ENCODE measurements around the gene AEBP2.
A peak's percentile ranks its signal among the peaks of the same experiment; 100 is the strongest.
"Not testable (repeated sequence)": the region's sequence is repeated elsewhere in the genome, so short reads cannot be mapped to it uniquely, and the experiment has no call there.

Gene AEBP2

GRCh38 chr12:19439059-19440018, at the start of gene AEBP2:
TSS of gene AEBP2 (plus strand) at chr12:19439492. CDS start at chr12:19439700, 208 bp downstream.
- peak; percentile 61 for DNase-seq (ENCODE audit: low read depth)

GRCh38 chr12:19390051-19390598, 49.2 kb upstream of the AEBP2 start:
- no peak for DNase-seq (ENCODE audit: low read depth)

DNA sequence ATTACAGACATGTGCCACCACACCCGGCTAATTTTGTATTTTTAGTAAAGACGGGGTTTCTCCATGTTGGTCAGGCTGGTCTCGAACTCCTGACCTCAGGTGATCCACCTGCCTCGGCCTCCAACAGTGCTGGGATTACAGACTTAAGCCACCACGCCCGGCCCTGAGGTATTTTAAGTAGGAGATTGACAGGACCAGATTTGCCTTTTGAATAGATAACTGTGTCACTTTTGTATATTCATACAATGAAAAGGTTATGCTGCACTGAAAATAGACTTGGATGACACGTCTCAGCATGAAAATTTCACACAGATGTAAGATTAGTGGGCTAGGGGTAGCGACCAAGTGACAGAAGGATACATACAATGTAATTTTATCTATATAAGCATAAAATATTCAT, 46.6 kb upstream of the AEBP2 start:
- DNase-seq (ENCODE audit: low read depth), result not testable (repeated sequence)

DNA sequence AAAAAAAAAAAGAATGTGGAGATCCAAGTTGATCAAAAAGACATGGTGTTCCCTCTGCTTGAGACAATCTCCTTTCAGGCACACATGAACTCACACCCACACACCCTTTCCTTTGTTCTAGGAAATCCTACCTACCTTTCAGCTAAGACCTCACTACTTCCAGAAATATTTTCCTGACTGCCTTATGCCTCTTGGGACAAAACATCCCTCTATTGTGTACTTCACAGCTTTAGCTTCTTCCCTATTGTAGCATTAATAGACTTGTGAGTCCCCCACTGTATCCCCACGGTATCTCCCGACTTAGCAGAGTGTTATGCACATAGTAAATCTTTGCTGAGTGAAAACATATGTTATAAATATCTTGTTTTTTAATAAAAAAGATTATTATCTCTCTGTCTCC, 44.9 kb upstream of the AEBP2 start:
- no peak for DNase-seq (ENCODE audit: low read depth)

DNA sequence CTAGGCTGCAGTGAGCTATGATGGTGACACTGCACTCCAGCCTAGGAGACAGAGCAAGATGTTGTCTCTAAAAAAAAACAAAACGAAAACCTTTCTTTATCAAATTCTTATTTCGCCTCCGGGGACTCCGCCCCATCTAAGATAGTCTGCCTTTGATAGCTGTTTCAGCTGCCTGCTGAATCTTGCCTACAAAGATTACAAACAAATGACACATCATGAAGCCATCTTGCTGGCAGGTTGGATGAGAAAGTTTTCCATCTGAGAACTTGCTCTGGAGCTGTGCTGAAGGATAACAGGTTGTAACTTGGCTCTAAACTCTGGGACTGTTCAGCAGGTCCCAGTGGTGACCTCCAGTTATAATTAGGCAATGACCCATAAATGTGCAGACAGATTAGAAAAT, 41.8 kb upstream of the AEBP2 start:
- DNase-seq (ENCODE audit: low read depth), result no peak

DNA sequence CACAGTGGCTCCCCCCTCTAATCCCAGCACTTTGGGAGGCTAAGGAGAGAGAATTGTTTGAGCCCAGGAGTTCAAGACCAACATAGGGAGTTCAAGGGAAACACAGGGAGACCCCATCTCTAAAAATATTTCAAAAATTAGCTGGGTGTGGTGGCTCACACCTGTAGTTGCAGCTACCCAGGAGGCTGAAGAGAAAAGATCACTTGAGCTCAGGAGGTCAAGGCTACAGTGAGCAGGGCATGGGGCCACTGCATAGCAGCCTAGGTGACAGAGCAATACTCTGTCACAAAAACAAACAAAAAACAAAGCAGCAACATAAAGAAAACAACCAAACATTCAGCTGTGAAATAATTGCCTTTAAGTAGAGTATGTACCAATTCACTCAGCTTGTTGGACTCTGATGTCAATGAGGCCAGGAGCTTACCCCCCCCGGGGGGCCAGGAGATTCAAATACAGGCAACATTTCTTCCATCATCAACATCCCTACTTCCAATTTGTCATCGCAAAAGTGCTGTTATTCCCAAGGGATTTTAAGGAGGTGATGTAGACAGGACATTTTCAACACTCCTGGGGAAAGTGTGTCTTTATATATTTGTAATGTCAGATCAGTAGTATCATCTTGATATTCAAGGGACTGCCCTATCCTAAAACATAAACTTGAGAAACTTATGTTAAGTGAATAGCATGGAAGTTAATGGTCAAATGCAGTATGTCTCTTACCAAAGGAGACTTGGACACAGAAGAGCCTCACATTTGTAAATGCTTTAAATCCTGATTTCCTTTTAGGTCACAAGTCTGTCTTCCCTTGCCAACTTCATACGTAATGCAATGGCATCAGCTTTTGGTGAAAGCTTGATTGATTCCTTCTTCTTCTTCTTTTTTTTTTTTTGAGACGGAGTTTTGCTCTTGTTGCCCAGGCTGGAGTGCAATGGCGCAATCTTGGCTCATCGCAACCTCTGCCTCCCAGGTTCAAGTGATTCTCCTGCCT, 40.6 kb upstream of the AEBP2 start:
- no peak for DNase-seq (ENCODE audit: low read depth)

DNA sequence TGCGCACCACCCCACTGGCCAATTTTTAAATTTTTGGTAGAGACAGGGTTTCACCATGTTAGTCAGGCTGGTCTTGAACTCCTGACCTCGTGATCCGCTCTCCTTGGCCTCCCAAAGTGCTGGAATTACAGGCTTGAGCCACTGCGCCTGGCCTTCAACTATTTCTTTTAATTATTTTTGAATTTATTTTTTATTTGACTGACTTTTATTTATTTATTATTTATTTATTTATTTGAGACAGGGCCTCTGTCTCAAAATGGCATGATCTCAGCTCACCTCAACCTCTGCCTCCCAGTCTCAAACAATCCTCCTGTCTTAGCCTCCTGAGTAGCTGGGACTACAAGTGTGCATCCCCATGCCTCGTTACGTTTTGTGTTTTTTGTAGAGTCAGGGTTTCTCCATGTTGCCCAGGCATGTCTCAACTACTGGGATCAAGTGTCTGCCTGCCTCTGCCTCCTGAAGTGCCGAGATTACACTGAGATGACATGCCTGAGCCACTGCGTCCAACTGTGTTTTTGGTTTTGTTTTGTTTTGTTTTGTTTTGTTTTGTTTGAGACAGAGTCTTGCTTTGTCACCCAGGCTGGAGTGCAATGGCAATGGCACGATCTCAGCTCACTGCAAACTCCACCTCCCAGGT, 38.5 kb upstream of the AEBP2 start:
- DNase-seq (ENCODE audit: low read depth), result not testable (repeated sequence)

DNA sequence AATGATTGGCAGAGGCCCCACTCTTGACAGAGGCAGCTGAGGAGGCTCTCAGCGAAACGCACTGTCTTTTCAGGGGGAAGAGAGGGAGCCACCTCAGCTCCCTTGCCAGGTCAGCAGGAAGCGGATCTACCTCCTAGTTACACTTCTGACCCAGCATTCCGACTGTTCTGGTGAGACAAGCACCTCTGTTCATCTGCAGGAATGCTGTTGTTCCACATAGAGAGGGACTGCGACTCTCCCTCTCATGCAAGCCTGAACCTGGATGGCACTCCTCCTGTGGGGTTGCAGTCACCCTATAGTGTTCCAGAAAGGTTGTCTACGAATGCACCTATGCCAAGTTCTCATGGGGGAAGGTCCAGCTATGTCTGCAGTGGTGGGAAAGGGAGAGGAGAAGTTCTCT, 37.1 kb upstream of the AEBP2 start:
- no peak for DNase-seq (ENCODE audit: low read depth)

- no peak for DNase-seq (ENCODE audit: low read depth)
Observed at GRCh38 chr12:19402743-19403431, 36.4 kb upstream of the AEBP2 start.

DNA sequence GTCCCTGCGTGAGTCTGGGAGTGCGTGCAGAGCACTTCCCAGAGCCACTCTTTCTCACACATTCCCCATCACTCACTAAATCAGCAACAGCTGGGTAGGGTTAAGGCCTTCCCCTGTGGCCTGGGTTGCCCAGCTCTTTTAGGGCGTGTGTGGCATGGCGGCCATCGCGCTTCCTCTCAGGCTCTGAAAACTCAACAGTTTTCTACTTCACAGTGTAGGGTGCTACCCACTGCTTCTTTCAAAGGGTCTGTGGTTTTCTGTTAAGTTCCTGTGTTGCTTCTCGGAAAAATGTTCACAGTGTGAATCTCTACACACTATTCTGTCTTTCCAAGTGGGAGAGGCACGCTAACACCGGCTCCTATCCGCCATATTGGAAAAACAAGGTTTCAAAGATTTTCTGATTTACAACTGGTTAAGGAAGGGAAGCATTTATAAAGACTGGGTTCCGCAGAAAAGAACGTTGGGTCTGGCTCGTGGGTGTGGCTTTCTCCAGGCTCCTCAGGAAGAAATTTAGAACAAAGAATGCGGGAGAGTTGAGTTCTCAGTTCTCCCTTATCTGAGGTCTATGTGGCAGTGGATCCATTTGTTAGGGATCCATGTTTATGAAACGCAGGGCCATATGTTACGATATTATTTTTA, 34.9 kb upstream of the AEBP2 start:
- DNase-seq (ENCODE audit: low read depth), result no peak

GRCh38 chr12:19409376-19409775, 29.9 kb upstream of the AEBP2 start:
- DNase-seq (ENCODE audit: low read depth), result no peak

GRCh38 chr12:19410211-19410610, 29.1 kb upstream of the AEBP2 start:
- no peak for DNase-seq (ENCODE audit: low read depth)

DNA sequence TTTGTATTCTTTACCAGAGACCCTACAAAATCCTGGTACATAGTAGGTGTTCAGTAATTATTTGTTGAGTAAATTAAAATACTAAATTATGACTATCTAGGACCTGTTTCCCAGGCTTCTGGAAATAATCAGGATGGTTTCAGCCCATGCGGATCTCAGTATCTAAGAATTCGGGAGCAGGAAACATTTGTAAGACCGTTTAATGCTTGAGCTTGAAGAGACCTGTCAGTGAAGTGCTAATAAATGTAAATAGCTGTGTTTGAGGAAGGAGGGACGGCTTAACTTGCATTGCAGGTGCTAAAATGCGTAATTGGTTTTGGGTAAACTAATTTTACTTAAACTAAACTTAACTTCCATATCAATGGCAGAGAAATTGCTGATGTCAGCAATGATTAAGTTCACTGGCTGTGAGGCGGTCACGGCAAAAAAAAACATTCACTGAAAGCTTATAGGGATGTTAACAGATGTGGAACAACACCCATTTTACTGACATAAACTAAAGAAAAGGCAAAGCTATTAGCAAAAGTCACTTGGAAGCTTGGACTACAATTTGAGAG, 28.6 kb upstream of the AEBP2 start:
- DNase-seq (ENCODE audit: low read depth), result no peak

- DNase-seq (ENCODE audit: low read depth), result no peak
Observed at GRCh38 chr12:19411234-19412204, 27.8 kb upstream of the AEBP2 start.

GRCh38 chr12:19412844-19413243, 26.4 kb upstream of the AEBP2 start:
- no peak for DNase-seq (ENCODE audit: low read depth)

GRCh38 chr12:19413582-19413981, 25.7 kb upstream of the AEBP2 start:
- not testable (repeated sequence) for DNase-seq (ENCODE audit: low read depth)

DNA sequence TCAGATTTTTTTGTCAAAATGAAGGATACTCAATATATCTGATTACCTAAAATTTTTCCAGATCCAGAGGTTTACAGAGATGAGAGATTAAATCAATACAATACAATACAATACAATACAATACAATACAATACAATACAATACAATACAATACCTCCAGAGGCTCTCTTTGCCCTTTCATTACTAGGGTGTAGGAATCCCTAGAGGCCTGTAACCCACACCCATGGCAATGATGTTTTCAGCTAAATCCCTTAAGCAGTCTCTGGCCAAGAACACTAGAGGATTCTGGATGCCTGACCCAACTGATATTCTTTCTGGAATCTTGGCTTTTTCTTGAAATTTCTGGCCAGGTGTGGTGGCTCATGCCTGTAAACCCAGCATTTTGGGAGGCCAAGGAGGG, 23.7 kb upstream of the AEBP2 start:
- no peak for DNase-seq (ENCODE audit: low read depth)

GRCh38 chr12:19419086-19419485, 20.2 kb upstream of the AEBP2 start:
- DNase-seq (ENCODE audit: low read depth), result no peak

Measured in stimulated activated CD8-positive, alpha-beta memory T cell treated with anti-CD3 and anti-CD28 coated beads, Interleukin-7, amount 100 ng/mL, for 24 hours (primary cell).